Left colon (tissue), 2 donors: ENCODE results near the gene PTGES3L. TPM values are rescaled to one million over a fixed set of nuclear protein-coding genes. Genes with fewer than 3 reads are reported as not detected.
"Not testable (repeated sequence)": the region's sequence is repeated elsewhere in the genome, so short reads cannot be mapped to it uniquely, and the experiment has no call there.

Source experiments
- ATAC-seq: fragments of 200-7000 bp; cut with Tn5 transposase; one replicate; pipeline ENCODE4 v1.9.1; 2020; ENCODE audit warnings: mild to moderate bottlenecking, moderate library complexity
- DNase-seq, 2 donors: peaks; one replicate each; pipeline ENCODE4 v3.0.0-alpha.2; 2020
- intact Hi-C, 2 donors: fragments of 100-400 bp; cut with DNase I in 1 of 2; cut with micrococcal nuclease in 1 of 2; formaldehyde crosslinking; loops; one replicate each; pipeline versions ENCODE4 v1.11.2 to v1.14.0; 2022; cut with DNase I, micrococcal nuclease
- total RNA-seq, 2 donors: library from RNA; stranded (reverse); fragmentation: NEBNext Ultra II Directional; extraction: Animal tissue kit (Norgen Biotek cat#: 25700); gene quantifications; one replicate each; pipeline ENCODE4 v1.2.1, GENCODE V29; 2021
- donor health status: DM: no; HTN: no; CAD: no.
- donor health status: DM: yes; HTN: yes; CAD: no.

PTGES3L gene
- total RNA-seq, 2 donors from 2014 or later = 3.2 to 3.6 TPM

DNA sequence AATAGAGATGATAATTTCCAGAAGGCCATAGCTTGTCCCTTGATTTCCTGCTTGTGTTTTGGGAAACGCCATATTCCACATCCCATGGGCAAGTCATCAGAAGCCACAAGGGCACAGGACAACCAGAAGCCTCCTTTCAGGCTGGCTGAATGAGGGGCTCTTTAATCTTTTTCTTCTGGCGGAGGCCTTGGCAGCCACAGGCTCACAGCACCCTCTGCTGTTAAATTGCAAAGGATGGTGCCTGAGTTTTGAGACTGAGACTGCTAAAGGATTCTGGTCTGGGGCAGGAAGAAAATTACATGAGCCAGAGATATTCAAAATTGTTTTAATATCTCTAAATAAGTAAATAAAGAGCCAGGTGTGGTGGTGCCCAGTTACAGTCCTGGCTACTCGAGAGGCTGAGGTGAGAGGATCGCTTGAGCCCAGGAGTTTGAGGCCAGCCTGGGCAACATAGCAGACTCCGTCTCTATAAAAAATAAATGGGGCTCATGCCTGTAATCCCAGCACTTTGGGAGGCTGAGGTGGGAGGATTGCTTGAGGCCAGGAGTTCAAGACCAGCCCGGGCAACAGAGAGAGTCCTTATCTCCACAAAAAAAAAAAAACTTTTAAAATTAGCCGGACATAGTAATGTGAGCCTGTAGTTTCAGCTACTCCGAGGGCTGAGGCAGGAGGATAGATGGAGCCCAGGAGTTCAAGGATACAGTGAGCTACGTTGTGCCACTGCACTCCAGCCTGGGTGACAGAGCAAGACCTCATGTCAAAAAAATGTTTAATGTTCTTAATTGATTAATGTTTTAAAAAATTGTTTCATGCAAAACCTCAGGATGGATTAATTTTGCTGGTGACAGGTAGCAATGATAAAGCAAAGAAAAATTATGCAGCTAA is 41.9 kb downstream of the PTGES3L start:
- intact Hi-C loops = loop anchor here (5.0 to 10.0 kb wide), 2 partner anchors 91 to 213 kb away; no protein-coding TSS in a partner anchor
- peak; percentile 77 for ATAC-seq
- peak in 1 of 2 donors; percentile 23 for DNase-seq

DNA sequence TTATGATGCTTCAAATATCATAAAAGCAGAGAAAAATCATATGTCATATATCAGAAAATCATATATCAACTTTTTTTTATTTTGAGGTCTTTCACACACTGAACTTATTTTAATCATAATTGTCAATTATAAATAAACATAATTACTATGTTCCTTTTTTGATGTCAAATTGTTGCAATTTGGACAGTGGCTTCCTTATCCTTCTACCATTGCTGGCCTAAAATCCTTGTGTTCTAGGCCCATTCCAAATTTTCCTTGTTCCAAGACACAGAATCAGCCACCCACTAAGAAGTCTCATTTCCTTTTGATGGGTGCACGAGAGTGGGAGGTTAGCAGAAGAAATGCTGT is 50.4 kb downstream of the PTGES3L start:
- DNase-seq (no peak), ATAC-seq (no peak)
- intact Hi-C loops = loop anchor here in 1 of 2 donors (5.0 kb wide), 1 partner anchor 87 kb away; the partner anchor contains the start of gene AOC2

DNA sequence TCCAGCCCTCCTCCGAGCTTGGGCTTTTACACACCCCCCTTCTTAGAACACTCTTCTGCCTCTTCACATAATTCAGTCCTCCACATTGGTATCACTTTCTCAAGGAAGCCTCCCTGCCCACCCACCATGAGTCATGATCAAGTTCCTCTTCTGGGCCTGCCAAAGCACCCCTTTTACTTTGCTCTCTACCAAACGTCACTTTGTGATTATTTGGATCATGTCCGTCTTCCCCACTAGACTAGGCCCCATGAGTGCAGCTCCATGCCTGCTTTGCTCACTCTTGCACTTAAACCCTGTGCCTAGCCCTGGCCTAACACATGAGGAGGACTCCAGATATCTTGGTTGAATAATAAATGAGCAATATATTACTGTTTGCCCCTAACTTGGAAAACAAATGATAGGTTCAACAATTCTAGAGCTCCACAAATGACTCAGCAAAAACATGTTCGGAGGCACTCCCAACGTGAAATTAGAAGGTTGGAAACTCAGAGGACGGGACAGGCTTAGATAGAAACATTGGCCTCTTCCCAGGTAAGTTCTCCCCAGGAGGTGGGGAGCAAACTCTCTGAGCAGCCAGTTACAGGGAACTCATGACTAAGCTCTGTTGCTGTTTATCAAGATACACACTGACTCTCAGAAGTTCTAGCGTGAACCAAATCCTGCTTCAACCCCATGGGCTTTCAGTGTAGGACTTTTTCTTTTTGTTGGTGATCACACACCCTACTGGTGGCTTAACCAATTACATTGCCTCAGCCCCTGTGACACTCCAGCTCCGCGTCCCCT is 51.0 kb downstream of the PTGES3L start:
- intact Hi-C loops = loop anchor here in 1 of 2 donors (5.0 kb wide), 1 partner anchor 87 kb away; the partner anchor contains the start of gene AOC2
- peak; percentile 88 for ATAC-seq
- DNase-seq = peak; percentile 15 to 29

DNA sequence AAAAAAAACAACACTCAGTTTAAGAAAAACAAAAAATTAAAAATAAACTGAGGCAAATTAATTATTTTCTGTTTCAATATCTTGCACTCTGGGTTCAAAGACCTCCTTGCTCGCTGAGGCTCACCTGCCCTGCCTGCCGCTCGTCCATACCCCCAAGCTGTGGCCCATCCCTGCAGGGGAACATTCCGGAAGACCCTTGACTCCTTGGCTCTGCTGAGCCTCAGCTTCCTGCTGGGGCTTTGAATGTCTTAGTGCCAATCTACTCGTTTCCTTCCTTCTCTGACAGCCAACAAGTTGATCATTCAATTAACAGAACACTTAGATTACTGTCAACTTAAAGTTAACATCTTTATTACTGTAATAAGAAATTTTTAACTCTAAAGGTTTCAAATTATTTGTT is 55.0 kb downstream of the PTGES3L start:
- intact Hi-C loops = loop anchor here in 1 of 2 donors (5.0 kb wide), 1 partner anchor 83 kb away; the partner anchor contains the start of gene AOC2
- ATAC-seq = no peak
- DNase-seq = no peak

GRCh38 chr17:42923472-42923871 is 56.4 kb downstream of the PTGES3L start:
- ATAC-seq, intact Hi-C loops: not testable (repeated sequence)

GRCh38 chr17:42922294-42922693 is 57.6 kb downstream of the PTGES3L start:
- ATAC-seq (no peak), DNase-seq (no peak)
- intact Hi-C loops = no loop called here

More at GRCh38 chr17:42923472-42923871, 56.4 kb downstream of the PTGES3L start:
- not testable (repeated sequence) for DNase-seq

DNA sequence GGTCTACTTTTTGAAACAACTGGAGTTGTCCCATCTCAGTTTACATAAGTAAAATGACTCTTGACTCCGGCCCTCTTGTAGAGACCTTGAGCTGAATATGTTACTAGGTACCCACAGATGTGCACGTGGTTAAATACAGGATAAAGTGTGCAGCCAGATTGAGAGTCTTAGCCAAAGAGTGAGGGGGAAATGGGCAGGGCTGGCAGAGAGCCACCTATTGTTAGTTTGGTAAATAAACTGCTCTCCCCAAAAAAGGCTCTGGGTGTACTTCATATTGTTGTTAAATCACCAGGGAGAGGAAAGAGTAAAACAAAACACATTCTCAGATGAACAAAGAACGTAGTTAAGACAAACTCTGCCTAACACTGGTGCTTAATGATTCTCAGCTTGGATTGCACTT is 59.0 kb downstream of the PTGES3L start:
- DNase-seq (no peak), ATAC-seq (no peak)
- intact Hi-C loops = no loop called here

GRCh38 chr17:42920106-42920900 is 59.6 kb downstream of the PTGES3L start:
- intact Hi-C loops = no loop called here
- no peak for DNase-seq
- ATAC-seq = no peak

GRCh38 chr17:42919522-42920077 is 60.3 kb downstream of the PTGES3L start:
- ATAC-seq, intact Hi-C loops, DNase-seq: not testable (repeated sequence)

- intact Hi-C loops = no loop called here
- peak; percentile 48 for ATAC-seq
- no peak for DNase-seq
Measured at GRCh38 chr17:42918902-42919521, 60.9 kb downstream of the PTGES3L start.

Other genes with a start within 250 kb of the PTGES3L start
- gene EZH1, start 235.0 kb downstream of the PTGES3L start, total RNA-seq = 10 to 100 TPM; 24.9 to 28.0 TPM
- gene RAMP2, start 218.9 kb downstream of the PTGES3L start, total RNA-seq = 1 to 10 TPM; 5.0 to 7.7 TPM
- 10 to 100 TPM; 81.5 to 83.6 TPM for gene VPS25, start 206.6 kb downstream of the PTGES3L start, total RNA-seq
- gene WNK4, start 199.5 kb downstream of the PTGES3L start, total RNA-seq = 10 to 100 TPM; 32.7 to 41.2 TPM
- 100 to 1,000 TPM; 142 to 167 TPM for gene COA3, start 181.4 kb downstream of the PTGES3L start, total RNA-seq
- gene CNTD1, start 181.2 kb downstream of the PTGES3L start, total RNA-seq = 1 to 10 TPM; 1.2 to 2.4 TPM
- 100 to 1,000 TPM; 128 to 150 TPM for gene BECN1, start 155.8 kb downstream of the PTGES3L start, total RNA-seq
- 100 to 1,000 TPM in 1 of 2 donors, 10 to 100 TPM in 1; 89.7 to 104 TPM for gene PSME3, start 146.7 kb downstream of the PTGES3L start, total RNA-seq
- under 1 TPM; 0.47 to 0.85 TPM for gene AOC2, start 135.5 kb downstream of the PTGES3L start, total RNA-seq
- 10 to 100 TPM in 1 of 2 donors, 1 to 10 TPM in 1; 5.6 to 27.1 TPM for gene AOC3, start 128.9 kb downstream of the PTGES3L start, total RNA-seq
- under 1 TPM in 1 of 2 donors, not detected in 1; 0.50 TPM for gene G6PC1, start 79.3 kb downstream of the PTGES3L start, total RNA-seq
- 10 to 100 TPM; 17.6 to 24.1 TPM for gene AARSD1, start 15.6 kb downstream of the PTGES3L start, total RNA-seq
- 10 to 100 TPM; 24.2 to 25.2 TPM for gene RUNDC1, start 485 bp upstream of the PTGES3L start, total RNA-seq
- 100 to 1,000 TPM; 605 to 650 TPM for gene RPL27, start 18.3 kb upstream of the PTGES3L start, total RNA-seq
- gene IFI35, start 26.7 kb upstream of the PTGES3L start, total RNA-seq = 10 to 100 TPM; 33.6 to 51.6 TPM
- 10 to 100 TPM; 46.3 to 85.2 TPM for gene VAT1, start 42.3 kb upstream of the PTGES3L start, total RNA-seq
- 1 to 10 TPM in 1 of 2 donors, under 1 TPM in 1; 0.15 to 1.1 TPM for gene RND2, start 45.2 kb upstream of the PTGES3L start, total RNA-seq
- gene BRCA1, start 145.3 kb upstream of the PTGES3L start, total RNA-seq = 10 to 100 TPM in 1 of 2 donors, 1 to 10 TPM in 1; 7.0 to 10.3 TPM
- 100 to 1,000 TPM; 103 to 131 TPM for gene NBR1, start 191.1 kb upstream of the PTGES3L start, total RNA-seq
- 1 to 10 TPM; 9.3 to 9.7 TPM for gene TMEM106A, start 231.8 kb upstream of the PTGES3L start, total RNA-seq
- gene CCDC200, start 248.5 kb upstream of the PTGES3L start, total RNA-seq = not detected